Measurements from ENCODE around the gene IGF1R.

GRCh38 chr15:98835876-98836275 lies 187.5 kb downstream of the IGF1R start:
- TF ChIP-seq CTCF (IDR thresholded peaks at IDR 0.05) (no peak), EZH2 (IDR thresholded peaks at IDR 0.05) (no peak)

Data from neural progenitor cell (in vitro differentiated cells).